Renal cortical epithelial cell (primary cell): ENCODE measurements around the gene FAM163B. TPM values are rescaled to one million over a fixed set of nuclear protein-coding genes. Genes with fewer than 3 reads are reported as not detected.

ENCODE experiments used
- DNase-seq: peaks from one replicate; pipeline ENCODE4 v3.0.0-alpha.2; 2011; ENCODE audit warnings: low read depth
- total RNA-seq: library from RNA; depleted of rRNA; stranded (reverse); fragments of >200 nt; gene quantifications from 2 replicates; pipeline ENCODE4 v1.2.3, GENCODE V29; 2014

FAM163B gene
- total RNA-seq, 1 donor from 2014 or later = not detected

DNA sequence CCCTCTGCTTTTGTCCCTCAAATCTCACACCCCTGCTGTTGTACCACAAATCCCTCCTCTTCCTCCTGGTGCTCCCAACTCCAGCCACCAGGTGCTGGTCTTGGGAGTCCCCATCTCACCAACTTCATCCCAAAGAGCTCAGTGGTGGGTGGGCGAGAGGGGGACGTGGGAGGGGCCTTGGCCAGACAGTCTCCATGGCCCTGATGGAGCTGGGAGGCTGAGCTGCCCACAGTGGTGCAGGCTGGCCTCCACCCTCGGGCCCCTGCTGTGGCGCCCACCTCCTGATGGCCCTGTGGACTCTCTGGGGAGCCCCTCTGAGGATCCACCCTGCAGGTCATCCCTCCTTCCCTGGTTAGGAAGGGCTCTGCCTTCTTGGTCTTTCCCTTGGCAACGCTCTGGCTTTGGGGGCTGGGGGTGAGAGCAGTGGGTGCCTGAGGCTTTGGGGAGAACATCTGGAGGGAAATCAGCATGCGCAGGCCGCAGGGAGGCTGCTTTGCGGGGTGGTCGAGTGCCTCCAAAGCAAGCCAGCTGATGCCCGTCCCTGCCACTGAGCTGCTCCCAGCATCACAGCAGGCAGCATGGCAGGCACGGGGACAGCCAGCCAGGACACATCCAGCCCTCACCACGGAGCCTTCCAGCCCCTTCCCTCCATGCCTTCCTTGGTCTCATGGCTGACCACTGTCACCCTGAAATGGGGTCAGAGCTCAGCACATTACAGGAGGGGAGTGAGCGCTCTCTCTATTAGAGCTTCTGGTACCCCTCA, 7.6 kb upstream of the FAM163B start:
- DNase-seq = no peak

DNA sequence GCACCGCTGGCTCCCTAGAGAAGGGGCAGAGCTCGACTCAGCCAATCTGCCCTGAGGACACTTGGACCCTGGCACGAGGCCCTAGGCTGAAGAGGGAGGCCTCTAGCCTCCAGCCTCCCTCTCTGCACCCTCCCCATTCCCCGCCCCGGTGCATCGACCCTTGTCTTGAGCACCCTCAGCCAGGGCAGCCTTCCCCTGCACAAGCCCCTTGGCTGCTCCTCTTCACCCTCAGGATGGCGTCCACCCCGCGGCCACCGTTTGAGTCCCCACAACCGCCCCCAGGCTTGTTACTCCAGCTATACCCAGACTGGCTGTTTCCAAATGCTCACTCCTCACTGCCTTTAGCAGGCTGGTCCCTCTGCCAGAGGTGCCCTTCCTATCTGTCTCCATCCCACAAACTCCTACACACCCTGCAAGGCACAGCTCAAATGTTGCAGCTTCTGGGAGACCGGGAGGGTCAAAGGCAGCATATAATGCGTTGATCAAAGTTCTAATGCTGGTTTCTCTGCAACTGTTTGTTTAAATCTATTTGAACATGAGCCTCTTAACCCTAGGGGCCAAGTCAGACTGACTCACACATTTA, 6.5 kb upstream of the FAM163B start:
- DNase-seq = no peak

DNA sequence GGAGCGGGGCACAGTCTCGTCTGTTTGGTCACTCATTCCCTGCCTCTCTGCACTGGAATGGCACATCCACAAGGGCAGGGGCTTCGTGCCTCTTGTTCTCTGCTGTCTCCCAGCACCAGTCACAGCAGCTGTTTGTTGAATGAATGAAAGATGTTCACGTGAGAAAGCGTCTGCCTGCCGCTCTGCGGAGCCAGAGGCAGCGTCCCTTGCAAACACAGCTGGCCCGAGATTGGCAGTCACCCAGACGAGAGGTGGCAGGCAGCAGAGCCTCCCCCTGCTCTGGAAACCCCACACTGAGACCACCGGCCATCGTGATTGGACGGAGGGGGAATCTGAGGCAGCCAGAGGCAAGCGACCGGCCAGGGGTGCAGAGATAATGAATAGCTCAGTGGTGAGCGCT, 6.0 kb upstream of the FAM163B start:
- no peak for DNase-seq

DNA sequence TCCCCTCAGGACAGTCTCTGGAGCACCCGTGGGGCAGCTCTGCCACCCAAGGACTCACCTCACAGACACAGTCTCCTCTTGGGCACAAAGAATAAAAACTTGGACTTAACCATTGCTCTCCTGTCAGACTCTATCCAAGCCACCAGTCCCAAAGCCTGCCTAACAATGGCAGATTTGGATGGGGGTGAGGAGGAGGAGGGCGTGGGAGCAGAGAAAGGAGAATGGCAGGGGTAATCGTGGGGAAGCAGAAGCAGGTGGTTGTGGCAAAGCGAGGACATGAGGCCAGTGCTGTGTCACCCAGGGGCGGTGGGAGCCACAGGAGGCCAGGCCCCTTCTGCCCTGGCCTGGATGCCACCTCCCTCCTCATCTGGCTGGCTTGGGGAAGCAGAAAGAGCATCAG, 5.5 kb upstream of the FAM163B start:
- no peak for DNase-seq

DNA sequence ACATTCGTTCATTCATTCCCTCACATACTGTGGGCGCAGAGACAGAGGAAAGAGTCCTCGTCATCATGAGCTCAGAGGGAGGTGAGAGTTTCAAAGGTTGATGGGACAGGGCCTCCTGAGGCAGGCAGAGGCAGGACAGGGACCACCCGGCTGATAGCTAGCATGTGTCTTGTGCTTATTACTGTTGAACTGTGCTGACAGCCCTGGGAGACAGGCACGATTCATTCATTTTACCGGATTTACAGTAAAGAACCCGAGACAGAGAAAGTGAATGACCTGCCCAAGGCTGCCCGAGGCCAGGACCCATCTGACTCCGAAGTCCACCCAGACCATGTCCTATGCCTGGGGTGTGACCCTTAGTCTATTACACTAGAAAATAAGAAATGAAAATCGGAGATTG, 4.9 kb upstream of the FAM163B start:
- DNase-seq = no peak

DNA sequence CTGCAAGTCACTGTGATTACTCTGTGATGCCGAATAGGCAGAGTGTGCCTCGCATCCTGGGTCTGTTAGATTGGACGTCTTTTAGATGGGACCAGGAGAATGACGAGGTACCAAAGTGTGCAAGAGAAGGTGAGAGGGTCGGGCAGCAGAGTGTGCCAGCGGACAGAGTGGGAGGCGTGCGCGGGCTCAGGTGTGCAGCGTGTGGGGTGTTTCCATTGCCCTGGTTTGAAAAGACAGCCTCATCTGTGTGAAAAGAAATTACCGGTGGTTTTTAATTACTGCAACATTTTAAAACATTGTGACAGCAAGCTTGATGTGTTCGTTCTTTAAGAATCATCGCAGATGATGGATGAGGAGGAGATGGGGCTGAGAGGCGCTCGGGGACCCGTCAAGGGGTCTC, 4.2 kb upstream of the FAM163B start:
- no peak for DNase-seq

DNA sequence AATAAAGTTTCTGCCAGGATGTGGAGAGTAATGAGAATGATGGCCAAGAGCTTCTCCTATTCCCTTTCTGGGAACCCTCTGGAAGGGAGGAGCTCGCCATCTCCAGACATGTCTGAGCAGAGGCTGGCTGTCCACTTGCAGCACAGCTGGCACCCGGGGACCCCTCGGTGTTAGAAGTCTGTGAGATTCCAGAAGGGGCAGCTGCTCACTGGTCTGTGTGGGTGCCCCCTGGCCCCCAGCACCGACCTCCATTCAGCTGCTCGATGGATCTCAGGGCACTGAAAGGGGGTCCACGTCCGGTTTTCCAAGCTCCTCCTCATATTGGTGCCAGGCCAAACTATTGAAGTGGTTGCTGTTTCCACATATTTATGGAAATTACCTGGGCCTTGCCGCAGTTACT, 3.6 kb upstream of the FAM163B start:
- no peak for DNase-seq

DNA sequence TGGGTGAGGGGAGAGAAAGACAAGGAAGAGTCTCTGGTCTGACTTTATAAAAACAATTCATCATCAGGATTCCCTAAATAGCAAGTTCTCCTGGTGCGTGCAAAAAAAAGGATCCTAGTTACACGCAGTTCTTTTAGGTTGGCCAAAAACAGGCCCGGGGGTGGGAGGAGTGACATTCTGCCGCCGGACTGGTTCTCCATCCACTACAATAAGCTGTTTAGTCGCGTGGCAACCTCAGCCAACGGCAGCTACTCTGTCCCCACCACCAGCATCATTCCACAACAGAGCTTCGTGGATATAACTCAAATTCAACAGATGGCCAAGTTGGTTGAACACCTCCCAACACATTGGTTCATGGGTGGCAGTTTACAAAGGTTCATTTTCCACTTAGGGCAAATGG, 2.9 kb upstream of the FAM163B start:
- no peak for DNase-seq

DNA sequence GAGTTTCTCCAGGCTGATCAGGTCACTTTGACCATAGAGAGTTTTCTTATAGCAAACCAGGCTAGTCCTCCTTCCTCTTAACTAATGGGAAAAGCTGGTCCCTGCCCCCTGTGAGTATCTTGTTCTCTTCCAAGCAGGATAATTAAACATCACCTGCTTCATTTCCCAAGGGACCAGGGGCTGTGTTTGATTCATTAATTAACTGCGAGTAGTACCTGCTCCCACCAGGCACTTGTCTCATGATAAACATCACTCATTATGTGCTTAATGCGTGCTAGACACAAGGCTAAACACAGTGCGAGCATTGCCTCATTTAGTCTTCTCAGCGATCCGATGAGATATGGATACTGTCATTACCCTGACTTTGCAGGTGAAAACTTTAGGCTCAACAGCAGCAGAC, 1.7 kb upstream of the FAM163B start:
- no peak for DNase-seq

DNA sequence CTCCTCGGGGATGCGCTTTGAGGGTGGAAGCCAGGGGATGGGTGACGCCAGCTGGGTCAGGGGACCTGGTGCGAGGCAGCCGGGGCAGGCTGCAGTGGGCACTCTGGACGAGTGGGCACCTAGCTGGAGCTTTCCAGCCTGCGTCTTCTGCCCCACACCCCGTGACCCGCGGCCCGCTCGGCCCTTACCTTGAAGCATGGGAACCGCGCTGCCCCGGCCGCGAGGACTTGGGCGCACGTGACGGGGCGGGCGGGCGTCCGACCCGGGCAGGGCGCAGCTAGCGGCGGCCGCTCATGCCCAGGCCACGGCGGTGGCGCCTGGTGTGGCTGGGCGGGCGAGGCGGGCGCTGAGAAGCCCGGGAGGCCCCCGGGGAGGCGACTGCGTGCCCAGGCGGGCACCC, 300 bp downstream of the FAM163B start:
- no peak for DNase-seq

DNA sequence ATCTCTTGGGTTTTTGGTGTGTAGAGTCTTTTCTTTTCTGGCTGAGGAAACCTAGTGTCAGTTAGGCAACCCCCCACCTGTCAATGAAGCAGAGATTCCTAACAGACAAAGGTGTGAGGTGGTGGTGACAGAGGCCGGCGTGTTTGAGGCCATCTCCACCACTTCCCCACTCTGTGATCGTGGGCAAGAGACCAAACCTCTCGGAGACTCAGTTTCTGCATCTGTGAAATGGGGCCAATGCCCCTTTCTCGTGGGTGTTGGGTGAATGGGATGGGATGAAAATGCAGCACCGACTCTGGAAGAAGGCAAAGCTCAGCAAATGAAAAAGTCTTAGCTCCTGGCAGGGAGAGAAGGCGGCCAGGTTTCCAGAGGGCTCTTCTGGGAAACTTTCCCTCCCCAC, 807 bp downstream of the FAM163B start:
- DNase-seq = no peak

DNA sequence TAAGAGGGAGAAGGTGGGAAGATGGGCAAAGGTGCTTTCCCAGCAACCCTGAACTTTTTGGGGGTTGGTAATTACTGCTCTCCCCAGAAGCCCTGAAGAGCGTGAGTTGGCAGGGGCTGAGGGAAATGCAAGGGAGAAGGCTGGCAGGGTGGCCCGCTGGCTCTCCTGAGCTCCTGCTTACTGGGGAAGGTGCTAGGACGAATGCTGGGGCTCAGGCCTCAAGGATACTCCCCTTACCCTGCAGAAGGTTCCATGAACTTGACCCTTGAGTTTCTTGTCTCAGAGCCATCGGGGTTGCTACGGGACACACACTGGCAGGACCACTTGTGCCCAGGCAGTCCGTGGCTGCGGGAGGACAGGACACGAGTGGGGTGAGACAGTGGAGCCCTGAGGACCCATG, 1.2 kb downstream of the FAM163B start:
- no peak for DNase-seq

DNA sequence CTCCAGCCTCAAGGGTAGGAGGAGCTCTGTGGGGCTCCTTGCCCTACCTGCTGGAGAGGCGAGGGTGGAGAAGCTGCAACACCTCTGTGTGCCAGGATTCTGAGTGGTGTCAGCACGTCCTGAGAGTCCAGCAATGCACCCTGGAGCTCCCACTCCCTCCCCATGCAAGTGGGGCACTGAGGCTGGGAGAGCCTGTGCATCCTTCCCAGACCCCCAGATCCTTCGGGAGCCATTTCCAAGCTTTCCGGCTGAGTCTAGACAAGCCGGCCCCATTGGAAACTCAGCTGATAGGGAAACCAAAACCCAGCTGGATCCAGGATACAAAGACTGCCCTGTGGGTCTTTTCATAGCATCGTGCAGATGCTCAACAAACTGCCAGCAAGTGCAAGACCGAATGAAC, 1.8 kb downstream of the FAM163B start:
- no peak for DNase-seq

DNA sequence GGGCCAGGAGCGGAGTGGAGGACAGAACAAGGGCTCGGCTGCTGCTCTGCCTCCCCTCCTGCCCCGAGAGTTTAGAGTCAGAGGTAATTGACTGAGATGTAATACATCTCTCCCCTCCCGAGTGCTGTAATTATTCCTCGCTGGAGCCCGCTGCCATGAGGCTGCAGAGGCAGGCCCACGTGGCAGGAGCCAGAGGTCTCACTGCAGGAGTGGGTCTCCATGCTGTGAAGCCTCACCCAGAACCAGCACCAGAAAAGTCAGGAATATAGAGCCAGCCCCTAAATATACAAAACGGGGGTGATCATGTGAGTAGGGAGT, 2.5 kb downstream of the FAM163B start:
- no peak for DNase-seq

DNA sequence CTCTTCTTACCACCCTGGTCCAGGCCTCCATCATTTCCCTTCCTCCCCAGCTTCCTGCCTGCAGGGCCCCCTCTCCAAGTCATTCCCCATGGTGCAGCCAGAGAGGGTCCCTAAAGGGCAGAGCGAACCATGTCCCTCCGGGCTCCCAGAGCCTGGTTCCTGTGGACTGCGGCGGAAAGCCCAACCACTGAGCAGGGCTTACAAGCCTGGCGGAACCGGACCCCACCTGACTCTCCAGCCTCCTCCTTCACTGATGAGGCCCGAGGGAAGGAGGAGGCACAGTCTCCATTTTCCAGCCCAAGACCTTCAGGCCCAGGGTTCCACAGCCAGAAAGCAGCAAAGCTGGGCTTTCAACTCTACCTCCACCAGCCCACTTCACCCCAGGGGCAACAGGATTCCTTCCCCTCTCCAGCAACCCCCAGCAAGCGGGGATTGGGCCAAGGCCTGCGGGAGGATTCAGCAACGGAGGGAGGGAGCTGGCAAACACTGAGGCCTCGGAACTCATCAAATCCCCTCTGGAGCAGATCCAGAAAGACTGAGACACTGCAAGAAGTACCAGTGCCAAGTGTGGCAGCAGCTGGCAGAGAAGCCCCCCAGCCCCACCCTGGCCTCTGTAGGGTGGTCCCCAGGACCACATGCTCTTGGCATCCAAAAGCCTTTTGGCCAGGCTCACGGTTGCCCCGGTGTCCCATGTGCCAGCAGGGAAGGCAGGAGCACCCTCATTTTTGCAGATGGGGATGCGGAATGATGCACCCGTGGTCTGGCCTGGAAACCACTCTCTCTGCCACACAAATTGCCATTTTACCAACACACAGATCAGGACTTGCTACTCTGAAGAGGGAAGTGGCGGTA, 3.1 kb downstream of the FAM163B start:
- DNase-seq = no peak

DNA sequence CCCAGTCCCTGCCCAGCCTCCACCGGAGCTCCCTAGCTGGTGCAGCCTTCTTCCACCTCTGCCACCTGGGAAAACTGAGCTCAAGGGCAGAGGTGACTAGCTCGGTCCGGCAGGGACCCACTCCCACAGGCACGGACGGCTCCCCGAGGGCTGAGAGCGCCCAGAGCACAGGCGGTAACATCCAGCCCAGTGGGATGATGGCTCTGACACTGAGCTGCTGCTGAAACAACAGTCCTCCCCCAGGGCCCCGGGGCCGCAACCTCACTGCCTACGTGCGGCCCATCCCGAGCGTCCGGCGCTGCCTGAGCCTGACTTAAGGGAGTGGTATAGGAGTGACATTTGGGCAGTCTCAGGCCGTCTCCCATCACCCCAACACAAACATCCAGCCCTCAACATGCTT, 3.7 kb downstream of the FAM163B start:
- DNase-seq = no peak

DNA sequence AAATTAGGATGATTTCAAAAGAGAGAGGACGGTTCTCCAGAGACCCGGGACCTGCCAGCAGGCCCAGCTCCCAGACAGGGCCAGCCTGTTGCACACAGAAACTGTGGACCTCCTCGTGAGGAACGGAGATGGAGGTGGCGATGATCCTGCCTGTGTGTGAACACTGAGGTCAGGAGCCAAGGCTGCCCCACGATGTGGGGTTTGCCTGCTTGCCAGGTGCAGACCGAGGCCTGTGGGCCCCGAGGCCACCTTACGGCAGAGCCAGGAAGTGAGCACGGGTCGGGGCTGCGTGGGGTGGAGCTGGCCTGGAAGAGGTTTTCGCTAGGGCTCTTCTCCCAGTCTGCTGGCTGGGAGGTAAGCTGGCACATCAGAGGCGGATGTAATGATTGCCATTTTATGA, 4.3 kb downstream of the FAM163B start:
- no peak for DNase-seq

DNA sequence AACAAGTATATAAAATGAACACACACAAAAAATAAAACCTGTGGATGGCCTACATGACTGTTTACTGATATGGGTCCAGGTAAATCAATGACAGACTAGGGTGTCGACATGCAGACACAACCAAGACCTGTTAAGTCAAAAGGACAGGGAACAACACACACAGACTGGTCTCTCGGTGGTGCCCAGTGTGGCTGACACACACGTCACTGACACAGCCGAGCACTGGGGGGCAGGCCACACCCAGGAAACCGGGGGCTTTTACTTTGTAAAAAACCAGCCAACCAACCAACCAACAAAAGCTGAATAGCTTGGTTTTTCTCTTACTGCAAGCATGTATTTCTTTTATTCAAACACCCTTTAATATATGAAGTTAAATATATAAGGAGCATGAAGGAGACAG, 5.0 kb downstream of the FAM163B start:
- no peak for DNase-seq

DNA sequence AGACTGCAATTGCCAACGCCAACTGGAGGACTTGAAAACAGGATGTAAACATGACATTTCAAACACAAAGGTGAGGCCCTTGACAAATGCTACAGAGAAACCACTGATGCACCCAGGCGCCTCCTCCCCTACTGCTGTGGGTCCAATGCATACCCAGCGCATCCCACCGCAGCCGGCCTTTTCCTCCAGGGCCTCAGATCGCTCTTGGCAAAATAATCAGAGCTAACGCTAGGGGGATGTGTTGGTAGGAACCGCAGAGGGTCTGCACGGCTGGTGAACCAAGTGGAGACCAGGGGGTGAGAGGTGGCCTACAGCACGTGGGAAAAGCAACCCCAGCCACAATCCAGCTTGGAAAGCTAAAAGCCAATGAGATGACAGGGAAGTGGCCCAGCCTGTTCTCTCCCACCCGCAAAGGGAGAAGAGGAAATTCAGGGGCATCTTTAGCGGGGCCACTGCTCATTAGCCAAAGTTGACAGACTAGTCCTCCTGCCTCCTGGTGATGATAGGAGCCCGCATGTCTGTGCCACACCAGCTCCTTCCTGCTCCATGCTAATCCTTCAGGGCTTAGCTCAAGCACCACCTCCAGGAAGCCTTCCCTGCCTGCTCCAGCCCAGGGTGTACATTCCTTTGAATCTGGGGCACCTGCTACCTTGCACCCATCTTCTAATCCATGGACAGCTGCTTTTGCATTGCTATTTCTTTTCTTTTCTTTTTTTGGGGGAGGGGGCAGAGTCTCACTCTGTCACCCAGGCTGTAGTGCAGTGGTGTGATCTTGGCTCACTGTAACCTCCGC, 5.9 kb downstream of the FAM163B start:
- no peak for DNase-seq

DNA sequence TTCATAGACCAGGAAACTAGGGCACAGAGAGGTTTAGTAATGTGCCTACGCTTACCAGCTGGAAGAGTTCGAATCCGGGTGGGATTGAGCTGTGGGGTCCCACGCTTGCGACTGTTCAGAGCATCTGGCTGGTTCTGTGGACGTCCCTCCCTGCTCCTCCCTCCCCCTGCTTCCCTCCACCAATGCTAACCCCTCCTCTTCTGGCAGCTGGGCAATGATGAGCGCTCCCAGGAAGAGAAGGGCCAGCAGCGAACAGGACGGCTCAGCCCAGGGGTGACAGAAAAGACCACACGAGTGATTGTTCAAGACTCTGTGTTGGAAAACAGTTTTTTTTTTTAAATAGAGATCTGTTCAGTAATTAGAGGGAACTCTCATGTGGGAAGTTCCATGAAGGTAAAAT, 6.9 kb downstream of the FAM163B start:
- DNase-seq = no peak

DNA sequence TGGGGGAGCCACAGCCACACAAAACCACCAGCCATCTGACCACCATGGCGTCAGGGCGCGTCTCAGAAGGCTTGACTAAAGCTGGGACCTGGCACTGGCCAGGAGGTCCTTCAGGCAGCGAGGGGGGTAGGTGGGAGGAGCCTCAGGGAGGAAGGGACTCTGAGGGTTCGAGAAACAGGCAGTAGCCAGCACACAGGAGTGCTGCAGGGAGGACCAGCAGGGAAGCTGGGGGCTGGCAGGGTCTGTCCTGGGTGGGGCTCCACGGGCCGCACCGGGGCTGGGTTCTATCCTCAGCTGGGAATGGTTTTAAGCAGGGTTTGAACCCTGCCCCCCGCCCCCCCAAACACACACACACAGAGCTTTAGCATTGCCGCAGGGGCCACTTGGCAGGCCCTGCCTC, 7.4 kb downstream of the FAM163B start:
- no peak for DNase-seq

DNA sequence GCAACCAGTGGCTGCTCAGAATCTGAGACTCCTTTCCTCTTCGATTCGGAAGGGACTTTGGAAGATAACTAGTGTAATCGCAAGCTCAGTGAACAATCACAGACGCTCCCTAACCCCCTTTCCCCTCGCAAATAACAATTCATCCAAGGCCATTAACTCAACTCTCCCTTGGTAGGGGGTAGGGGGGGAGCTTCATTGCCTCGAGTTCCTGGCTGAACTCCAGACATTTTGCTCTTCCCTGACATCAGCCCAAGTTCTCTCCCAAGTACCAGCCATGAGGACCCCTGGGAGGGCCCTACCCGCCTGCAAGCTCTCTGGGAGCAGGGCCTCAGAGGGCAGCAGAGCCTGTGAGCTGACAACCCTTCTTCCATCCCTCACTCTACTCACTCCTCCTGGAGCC, 8.4 kb downstream of the FAM163B start:
- DNase-seq = no peak
